SHP77 (cell line): ENCODE data around the gene PPP1R13L.
A peak's percentile ranks its signal among the peaks of the same experiment; 100 is the strongest.
"Not testable (repeated sequence)": the region's sequence is repeated elsewhere in the genome, so short reads cannot be mapped to it uniquely, and the experiment has no call there.

Source experiments
- DNase-seq, 2 experiments: peaks; one replicate each; lab custom pipeline; 2025; lab: John Stamatoyannopoulos, UW

Gene PPP1R13L

DNA sequence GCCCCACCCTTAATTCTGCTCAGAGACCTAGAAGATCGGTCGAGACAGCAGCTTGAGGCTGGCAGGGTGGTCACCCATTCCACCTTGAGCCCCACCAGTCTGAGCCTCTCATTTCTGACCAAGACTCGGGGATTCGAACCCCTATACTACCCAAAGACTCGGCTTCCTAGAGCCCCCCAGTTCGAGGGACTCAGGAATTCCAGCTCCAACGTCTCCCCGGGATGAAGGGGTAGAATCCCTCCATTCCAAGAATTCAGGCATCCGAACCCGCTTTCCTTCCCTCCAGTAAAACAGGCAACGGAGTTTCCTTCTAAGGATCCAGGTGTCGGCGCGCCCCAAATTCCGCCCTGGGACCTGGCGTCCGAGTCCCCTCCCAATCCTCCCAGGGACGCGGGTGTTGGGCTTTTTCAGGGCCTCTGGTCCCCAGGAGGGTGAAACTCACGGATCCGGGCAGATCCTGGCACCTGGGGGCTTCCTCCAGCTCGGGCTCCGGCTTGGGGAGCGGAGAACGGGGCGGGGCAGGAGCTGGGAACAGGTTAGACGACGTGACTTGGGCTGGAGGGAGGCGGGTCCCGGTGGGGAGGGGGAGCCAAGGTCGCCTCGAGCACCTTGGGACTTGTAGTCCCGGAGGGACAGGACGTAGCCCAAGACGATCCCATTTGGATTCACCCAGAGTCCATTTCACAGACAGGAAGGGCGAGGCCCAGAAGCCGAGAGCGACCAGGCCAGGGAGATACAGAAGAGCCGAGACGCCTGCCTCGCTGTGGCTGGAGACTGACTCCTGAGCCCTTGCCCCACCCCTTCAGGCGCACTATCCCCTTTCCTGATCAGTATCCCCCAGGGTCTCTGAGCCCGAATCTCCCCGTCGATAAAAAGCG is at the start of gene PPP1R13L:
Gene PPP1R13L, minus strand, starts transcription at position 513 of the 878 bp plus-strand sequence. CDS start 6,751 bp downstream, outside the sequence.
- DNase-seq = peak; percentile 30 to 65

DNA sequence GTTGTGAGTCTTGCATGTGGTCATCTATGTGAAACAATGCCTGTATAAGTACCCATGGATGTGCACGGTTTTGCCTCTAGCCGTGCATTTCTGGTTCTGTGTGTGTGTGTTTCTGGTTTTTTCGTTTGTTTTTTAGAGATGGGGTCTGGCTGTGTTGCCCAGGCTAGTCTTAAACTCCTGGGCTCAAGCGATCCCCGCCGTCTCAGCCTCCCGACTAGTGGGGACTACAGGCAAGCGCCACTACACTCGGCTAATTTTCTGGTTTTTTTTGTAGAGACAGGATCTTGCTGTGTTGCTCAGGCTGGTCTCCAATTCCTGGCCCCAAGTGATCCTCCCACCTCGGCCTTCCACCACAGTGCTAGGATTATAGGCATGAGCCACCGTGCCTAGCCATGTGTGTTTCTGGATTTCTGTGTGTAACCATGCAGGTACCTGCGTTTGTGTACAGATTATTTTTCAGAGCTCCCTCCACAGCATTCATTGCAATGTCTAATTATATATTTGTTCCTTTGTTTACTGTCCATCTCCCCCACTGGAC is 47.0 kb upstream of the PPP1R13L start:
- DNase-seq = no peak

DNA sequence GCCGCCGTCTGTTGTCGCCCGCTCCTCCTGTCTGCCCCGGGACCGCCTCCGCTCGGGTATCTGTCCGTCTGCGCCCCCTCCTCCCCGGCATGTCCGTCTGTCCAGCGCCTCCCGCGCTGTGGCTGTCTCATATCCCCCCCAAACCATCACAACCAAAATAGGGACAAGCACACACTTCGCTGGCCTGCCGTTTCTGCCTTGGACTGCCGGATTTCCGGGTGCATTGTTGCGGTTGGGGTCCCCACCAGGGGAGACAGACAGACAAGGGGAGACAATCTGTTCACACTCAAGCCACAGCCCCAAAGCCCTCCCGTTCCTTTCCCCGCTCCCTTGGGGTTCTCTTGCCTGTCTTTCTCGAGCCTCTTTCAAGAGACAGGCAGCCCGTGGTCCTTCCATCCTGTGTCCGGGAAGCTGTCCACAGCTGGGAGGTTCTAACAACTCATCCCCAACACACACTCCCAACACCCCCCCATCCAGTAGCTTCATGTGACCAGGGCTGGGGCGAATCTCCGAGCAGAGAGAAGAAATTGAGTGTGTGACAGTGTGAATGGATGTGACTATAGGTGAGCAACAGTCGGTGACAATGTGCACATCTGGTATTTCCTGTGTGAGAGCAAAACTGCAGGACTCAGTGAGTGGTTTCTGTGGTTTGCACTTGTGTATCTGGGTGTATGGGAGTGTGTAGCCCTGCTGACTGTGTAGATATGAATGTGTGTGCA is 46.4 kb upstream of the PPP1R13L start:
- DNase-seq = no peak

- no peak for DNase-seq
Measured at GRCh38 chr19:45450012-45450333, 45.1 kb upstream of the PPP1R13L start.

DNA sequence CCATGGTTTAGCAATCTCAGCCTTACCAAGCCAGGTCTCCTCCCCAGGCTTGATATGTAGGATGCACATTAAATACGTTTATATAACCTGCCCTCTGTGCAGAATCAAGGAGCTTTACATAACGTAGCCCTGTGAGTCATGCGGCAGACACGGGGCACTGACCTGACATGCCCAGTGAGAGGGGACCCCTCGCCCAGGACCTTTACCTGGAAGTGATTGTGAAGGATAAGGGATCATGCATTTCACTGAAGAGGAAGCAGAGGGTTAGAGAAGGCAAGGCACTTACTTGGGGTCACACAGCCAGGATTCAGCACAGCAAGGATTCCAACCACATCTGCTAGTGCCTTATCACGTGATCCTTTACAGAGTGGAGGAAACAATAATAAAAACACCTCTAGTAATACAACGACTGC is 44.0 kb upstream of the PPP1R13L start:
- no peak for DNase-seq

DNA sequence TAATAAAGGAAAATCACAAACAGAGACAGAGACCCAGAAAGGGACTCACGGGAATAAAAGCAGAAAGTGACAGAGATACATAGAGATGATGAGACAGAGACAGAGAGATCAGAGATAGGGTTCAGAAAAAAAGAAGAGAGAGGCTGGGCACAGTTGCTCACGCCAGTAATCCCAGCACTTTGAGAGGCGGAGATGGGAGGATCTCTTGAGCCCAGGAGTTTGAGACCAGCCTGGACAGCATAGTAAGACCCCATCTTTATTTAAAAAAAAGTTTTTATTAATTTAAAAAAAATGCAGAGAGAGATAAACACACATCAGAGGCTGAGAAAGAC is 43.5 kb upstream of the PPP1R13L start:
- DNase-seq = no peak

DNA sequence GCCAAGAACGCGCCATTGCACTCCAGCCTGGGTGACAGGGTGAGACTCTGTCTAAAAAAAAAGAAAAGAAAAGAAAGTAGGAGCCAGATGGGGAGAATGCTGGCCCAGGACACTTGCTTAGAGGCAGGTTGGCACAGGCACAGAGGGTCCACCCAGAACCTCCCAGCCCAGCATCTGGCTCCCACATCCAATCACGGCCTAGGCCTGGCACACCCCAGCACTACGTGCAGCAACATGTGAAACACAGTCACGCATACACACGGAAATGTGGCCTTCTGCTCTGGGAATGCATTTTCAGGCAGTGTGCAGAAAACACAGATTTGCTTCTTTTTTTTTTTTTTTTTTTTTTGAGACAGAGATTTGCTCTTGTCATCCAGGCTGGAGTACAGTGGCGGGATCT is 42.1 kb upstream of the PPP1R13L start:
- no peak for DNase-seq

- peak in 1 of 2 experiments; percentile 32 for DNase-seq
Measured at GRCh38 chr19:45446295-45446694, 41.4 kb upstream of the PPP1R13L start.

- DNase-seq = no peak
Measured at GRCh38 chr19:45445139-45445538, 40.3 kb upstream of the PPP1R13L start.

- DNase-seq = peak; percentile 72 to 75
Measured at GRCh38 chr19:45444318-45445041, 39.6 kb upstream of the PPP1R13L start.

- DNase-seq = peak; percentile 59 to 75
Measured at GRCh38 chr19:45443462-45444317, 38.8 kb upstream of the PPP1R13L start.

DNA sequence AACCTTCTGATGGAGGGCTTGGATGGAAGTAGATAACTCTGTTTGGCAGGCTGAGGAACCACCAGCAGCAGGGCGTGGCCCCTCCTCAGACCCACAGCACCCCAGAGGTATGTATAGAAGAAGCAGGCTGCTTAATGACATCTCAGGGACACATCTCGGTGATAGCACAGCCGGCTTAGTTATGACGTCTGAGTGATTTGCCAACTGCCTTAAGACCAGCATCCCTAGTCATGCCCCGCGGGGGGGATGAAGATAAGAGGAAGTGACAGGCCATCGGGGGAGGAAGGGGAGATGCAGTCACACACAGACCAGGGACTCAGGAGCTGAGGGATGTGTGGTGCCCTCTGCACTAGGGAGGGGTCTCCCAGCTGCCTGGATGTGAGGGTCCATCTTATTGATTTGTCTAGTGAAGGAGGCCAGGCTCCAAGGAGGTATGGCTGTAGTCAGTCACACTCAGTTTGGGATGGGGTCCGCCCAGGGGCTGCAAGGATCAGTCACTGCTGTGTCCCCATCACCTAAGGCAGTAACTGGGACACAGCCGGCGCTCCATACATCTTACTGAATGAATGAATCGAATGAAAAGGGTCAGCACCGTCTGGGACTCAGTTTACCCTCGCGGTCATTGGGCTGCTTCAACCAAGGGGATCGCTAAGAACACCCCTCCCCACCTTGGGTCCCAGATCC is 38.1 kb upstream of the PPP1R13L start:
- no peak for DNase-seq

DNA sequence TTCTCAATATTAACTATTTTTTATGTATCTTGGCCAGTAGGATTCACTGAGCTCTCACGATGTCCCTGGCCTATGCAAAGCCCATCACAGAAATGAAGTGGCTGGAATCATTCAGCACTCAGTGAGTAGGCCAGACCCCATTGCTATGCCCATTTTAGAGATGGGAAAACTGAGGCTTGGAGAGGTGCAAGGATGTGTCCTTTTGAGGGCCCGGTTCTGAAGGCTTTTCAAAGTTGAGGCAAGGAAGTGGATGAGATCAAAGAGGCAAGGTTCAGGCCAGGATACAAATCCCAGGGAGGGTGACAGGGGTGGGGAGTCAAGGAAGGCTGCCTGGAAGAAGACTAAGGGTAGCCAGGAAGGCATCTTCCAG is 37.5 kb upstream of the PPP1R13L start:
- DNase-seq = no peak

- DNase-seq = no peak
Measured at GRCh38 chr19:45440873-45441654, 36.2 kb upstream of the PPP1R13L start.

DNA sequence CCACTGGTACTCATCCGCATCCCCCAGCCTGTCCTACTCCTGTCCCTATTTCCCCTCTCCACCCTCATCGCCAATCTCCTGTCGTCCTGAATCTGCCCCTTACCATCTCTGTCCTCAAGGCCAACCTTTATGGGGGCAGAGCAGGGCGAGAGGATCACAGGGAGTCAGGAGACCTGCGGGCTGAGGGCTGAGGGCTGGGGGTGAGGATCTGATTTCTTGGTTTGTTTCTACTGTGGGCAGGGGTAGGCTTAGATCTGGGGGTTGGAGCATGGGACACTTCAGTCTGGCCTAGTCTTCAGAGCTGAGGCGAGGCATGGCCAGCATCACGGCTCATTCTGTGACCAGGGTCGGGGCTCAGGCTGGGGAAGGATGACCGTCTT is 35.4 kb upstream of the PPP1R13L start:
- DNase-seq = no peak

- peak; percentile 58 to 60 for DNase-seq
Measured at GRCh38 chr19:45439569-45440258, 34.8 kb upstream of the PPP1R13L start.

DNA sequence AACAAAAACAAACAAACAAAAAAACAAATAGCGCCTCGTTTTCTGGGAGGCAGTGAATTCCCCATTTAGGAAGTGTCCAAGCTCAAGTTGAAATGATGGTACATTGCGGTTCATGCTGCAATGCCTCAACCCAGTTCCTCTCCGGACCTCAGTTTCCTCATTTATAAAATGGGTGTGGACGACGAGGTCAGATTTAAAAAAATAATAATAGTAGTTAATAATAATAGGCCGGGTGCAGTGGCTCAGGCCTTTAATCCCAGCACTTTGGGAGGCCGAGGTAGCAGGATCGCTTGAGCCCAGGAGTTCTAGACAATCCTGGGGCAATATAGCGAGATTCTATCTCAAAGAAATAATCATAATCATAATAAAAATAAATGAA is 34.3 kb upstream of the PPP1R13L start:
- DNase-seq = no peak

- DNase-seq = no peak
Measured at GRCh38 chr19:45437328-45437727, 32.5 kb upstream of the PPP1R13L start.

DNA sequence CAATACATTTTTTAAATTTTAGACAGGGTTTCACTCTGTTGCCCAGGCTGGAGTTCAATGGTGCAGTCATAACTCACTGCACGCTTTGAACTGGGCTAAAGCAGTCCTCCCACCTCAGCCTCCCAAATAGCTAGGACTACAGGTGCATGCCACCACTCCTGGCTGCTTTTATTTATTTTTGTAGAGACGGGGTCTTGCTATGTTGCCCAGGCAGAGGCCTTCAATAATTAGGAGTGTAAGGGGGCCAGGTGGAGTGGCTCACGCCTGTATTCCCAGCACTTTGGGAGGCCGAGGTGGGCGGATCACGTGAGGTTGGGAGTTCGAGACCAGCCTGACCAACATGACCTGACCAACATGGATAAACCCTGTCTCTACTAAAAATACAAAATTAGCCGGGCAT is 27.7 kb upstream of the PPP1R13L start:
- DNase-seq = not testable (repeated sequence)

- DNase-seq = not testable (repeated sequence)
Measured at GRCh38 chr19:45431008-45431407, 26.1 kb upstream of the PPP1R13L start.
